GM23338 (cell line): Measurements from ENCODE around the gene POU5F1. TPM values are rescaled to one million over a fixed set of nuclear protein-coding genes. Genes with fewer than 3 reads are reported as not detected.

Source experiments
- ATAC-seq: fragments of 200-7000 bp; cut with Tn5 transposase; 3 replicates; pipeline ENCODE4 v1.9.1; 2020
- DNase-seq: peaks from one replicate; pipeline ENCODE4 v3.0.0-alpha.2; 2015; ENCODE audit warnings: low spot score
- H2AFZ ChIP-seq: fragments of 200-600 bp; sonication (generic); 2 replicates; pipeline ENCODE4 v1.8.0; 2016; ENCODE audit warnings: antibody characterized with exemption, mild to moderate bottlenecking, moderate library complexity
- H3F3A ChIP-seq: fragments of 200-600 bp; sonication (generic); replicated peaks from 2 replicates; pipeline ENCODE4 v1.8.0; 2017; ENCODE audit warnings: antibody characterized with exemption, mixed run types, low read depth
- H3K27ac ChIP-seq: fragments of 200-600 bp; sonication (generic); 2 replicates; pipeline ENCODE4 v1.6.1; 2016; ENCODE audit warnings: low read depth
- H3K27me3 ChIP-seq: fragments of 200-600 bp; sonication (generic); 2 replicates; pipeline ENCODE4 v1.8.0; 2016; ENCODE audit warnings: mild to moderate bottlenecking, mixed run types, moderate library complexity; ENCODE audit not compliant: insufficient read depth
- H3K36me3 ChIP-seq: fragments of 200-600 bp; sonication (generic); 2 replicates; pipeline ENCODE4 v1.8.0; 2016; ENCODE audit warnings: mild to moderate bottlenecking; ENCODE audit not compliant: insufficient read depth
- H3K4me1 ChIP-seq: fragments of 200-600 bp; sonication (generic); 2 replicates; pipeline ENCODE4 v1.8.0; 2016; ENCODE audit warnings: mild to moderate bottlenecking, moderate library complexity; ENCODE audit not compliant: insufficient read depth
- H3K4me2 ChIP-seq: fragments of 200-600 bp; sonication (generic); 2 replicates; pipeline ENCODE4 v1.7.1; 2017; ENCODE audit warnings: mixed run types
- H3K4me3 ChIP-seq: fragments of 200-600 bp; sonication (generic); 2 replicates; pipeline ENCODE4 v1.6.1; 2016; ENCODE audit warnings: mixed run types
- H3K79me2 ChIP-seq: fragments of 200-600 bp; sonication (generic); replicated peaks from 2 replicates; pipeline ENCODE4 v1.8.0; 2017; ENCODE audit warnings: mild to moderate bottlenecking; ENCODE audit not compliant: insufficient read depth
- H3K9me2 ChIP-seq: fragments of 200-600 bp; sonication (generic); 2 replicates; pipeline ENCODE4 v1.8.0; 2017; ENCODE audit not compliant: insufficient read depth
- H4K20me1 ChIP-seq: fragments of 200-600 bp; sonication (generic); replicated peaks from 2 replicates; pipeline ENCODE4 v1.8.0; 2017; ENCODE audit warnings: mild to moderate bottlenecking; ENCODE audit not compliant: insufficient read depth
- H3K27ac Mint-ChIP-seq: 2 replicates; pipeline ENCODE4 v1.8.0; 2020; ENCODE audit warnings: inconsistent platforms, mild to moderate bottlenecking, moderate library complexity, mixed read lengths
- H3K27me3 Mint-ChIP-seq: 3 replicates; pipeline ENCODE4 v1.8.0; 2022; ENCODE audit warnings: low read depth, mild to moderate bottlenecking, moderate library complexity, mixed read lengths, inconsistent platforms; ENCODE audit not compliant: insufficient read depth, poor library complexity
- H3K36me3 Mint-ChIP-seq: 3 replicates; pipeline ENCODE4 v1.8.0; 2021; ENCODE audit warnings: low read depth, mild to moderate bottlenecking, inconsistent platforms, moderate library complexity, mixed read lengths
- H3K4me1 Mint-ChIP-seq: 3 replicates; pipeline ENCODE4 v1.8.0; 2020; ENCODE audit warnings: mild to moderate bottlenecking, inconsistent platforms, mixed read lengths
- H3K4me3 Mint-ChIP-seq: 3 replicates; pipeline ENCODE4 v1.8.0; 2021; ENCODE audit warnings: moderate library complexity, mild to moderate bottlenecking, inconsistent platforms, mixed read lengths
- H3K9me3 Mint-ChIP-seq: 3 replicates; pipeline ENCODE4 v1.8.0; 2020; ENCODE audit warnings: moderate library complexity, mild to moderate bottlenecking, inconsistent platforms, mixed read lengths
- CREB1 ChIP-seq: fragments of 250-450 bp; sonication (Bioruptor Pico); IDR thresholded peaks from 2 replicates; pipeline ENCODE4 v1.5.0; 2020; ENCODE audit warnings: low read depth, mild to moderate bottlenecking, moderate library complexity
- CTCF ChIP-seq, 2 experiments: fragments of 200-600 bp in 1 of 2; sonication (generic) in 1 of 2; conservative IDR thresholded peaks; 2 replicates each; pipeline versions ENCODE4 v1.5.1 to v1.6.1; 2016 to 2017; ENCODE audit warnings: antibody characterized with exemption in 2 of 2, low read depth in 2 of 2, mild to moderate bottlenecking in 2 of 2, moderate library complexity in 1 of 2
- ETS1 ChIP-seq: IDR thresholded peaks from 2 replicates; pipeline ENCODE4 v1.6.1; 2016; ENCODE audit warnings: antibody characterized with exemption
- EZH2 ChIP-seq: fragments of 200-600 bp; sonication (generic); IDR thresholded peaks from one replicate; pipeline ENCODE4 v1.8.0; 2017; ENCODE audit warnings: antibody characterized with exemption, mild to moderate bottlenecking, low read depth; ENCODE audit not compliant: unreplicated experiment
- EZH2phosphoT487 ChIP-seq: fragments of 200-600 bp; sonication (generic); IDR thresholded peaks from one replicate; pipeline ENCODE4 v1.8.1; 2018; ENCODE audit warnings: antibody characterized with exemption; ENCODE audit not compliant: unreplicated experiment
- JUNB ChIP-seq: IDR thresholded peaks from one replicate; pipeline ENCODE4 v1.6.1; 2016; ENCODE audit warnings: antibody characterized with exemption; ENCODE audit not compliant: unreplicated experiment
- NANOG ChIP-seq: IDR thresholded peaks from 2 replicates; pipeline ENCODE4 v1.6.1; 2016; ENCODE audit warnings: antibody characterized with exemption, borderline replicate concordance
- POLR2AphosphoS5 ChIP-seq: IDR thresholded peaks from 2 replicates; pipeline ENCODE4 v1.6.1; 2016; ENCODE audit warnings: antibody characterized with exemption, low read depth
- REST ChIP-seq: IDR thresholded peaks from one replicate; pipeline ENCODE4 v1.6.1; 2018; ENCODE audit warnings: antibody characterized with exemption; ENCODE audit not compliant: unreplicated experiment
- STAT1 ChIP-seq: IDR thresholded peaks from one replicate; pipeline ENCODE4 v1.6.1; 2016; ENCODE audit warnings: antibody characterized with exemption; ENCODE audit not compliant: unreplicated experiment
- ZNF114 ChIP-seq: fragments of 250-450 bp; sonication (Bioruptor Pico); IDR thresholded peaks from 2 replicates; pipeline ENCODE4 v1.5.0; 2020; ENCODE audit warnings: mild to moderate bottlenecking, moderate library complexity
- ZNF331 ChIP-seq: fragments of 250-450 bp; sonication (Bioruptor Pico); IDR thresholded peaks from 2 replicates; pipeline ENCODE4 v1.5.0; 2020; ENCODE audit warnings: low read depth, mild to moderate bottlenecking, moderate library complexity
- polyA plus RNA-seq: library from polyadenylated mRNA; unstranded; fragments of >200 nt; fragmentation: Nextera tagmentation; extraction: Ambion mirVana; gene quantifications from 2 replicates; pipeline ENCODE4 v1.2.1, GENCODE V29; 2016
- total RNA-seq: library from RNA; depleted of rRNA; stranded (reverse); fragments of >200 nt; shearing (Covaris generic); gene quantifications from 2 replicates; pipeline ENCODE4 v1.2.3, GENCODE V29; 2014

Gene POU5F1
- total and polyA plus RNA-seq, 2 experiments from 2014 or later: 1,839 to 3,419 TPM

GRCh38 chr6:31214516-31214915 is 44.0 kb upstream of the POU5F1 start (continued):
- TF ChIP-seq CTCF (conservative IDR thresholded peaks at IDR 0.05; ENCODE audit: low read depth in 2 of 2): no peak

DNA sequence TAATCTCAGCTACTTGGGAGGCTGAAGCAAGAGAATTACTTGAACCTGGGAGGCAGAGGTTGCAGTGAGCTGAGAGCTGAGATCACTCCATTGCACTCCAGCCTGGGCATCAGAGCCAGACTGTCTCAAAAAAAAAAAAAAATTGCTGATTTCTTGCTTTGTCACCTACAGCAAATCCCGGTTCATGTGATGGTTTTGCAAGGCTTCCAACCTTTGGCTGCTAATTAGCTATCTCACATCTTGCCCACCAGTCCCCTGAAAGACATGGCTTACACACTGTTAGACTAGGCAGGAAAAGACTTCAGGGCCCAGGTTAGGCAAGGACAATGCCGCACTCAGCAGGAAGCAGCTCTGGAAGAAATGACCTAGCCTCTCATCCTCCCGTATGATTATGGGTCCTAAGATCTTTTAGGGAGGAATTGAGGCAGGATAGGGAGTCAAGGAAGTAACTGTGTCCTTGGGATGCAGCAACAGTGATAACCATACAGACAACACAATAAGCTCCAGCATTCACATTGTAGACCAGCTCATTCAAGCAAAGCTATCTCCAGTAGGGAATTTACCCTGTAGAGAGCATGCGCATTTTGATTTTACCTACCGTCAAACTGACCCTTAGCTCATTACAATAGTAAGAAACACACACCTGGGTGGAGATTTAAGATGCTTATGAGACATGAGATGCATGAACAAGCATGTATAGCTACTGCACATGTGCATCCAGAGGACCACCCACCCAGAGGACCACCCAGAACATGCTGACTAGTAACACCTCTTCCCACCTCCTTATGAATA is 40.5 kb upstream of the POU5F1 start:
- ATAC-seq (peak; percentile 63), DNase-seq (no peak)
- H3K4me1 Mint-ChIP-seq: peaks cover 17% of the 10 kb centered on the region
- 0 out of 3 replicates have a peak, but pooled peaks cover under 1% of the 10 kb centered on the region for H3K36me3 Mint-ChIP-seq
- Histone ChIP-seq H3F3A (no peaks in the 10 kb centered on the region), H3K4me3 (no peak overlapping the region), H3K9me2 (0 out of 2 replicates have a peak, but pooled peaks cover 3% of the 10 kb centered on the region), H3K79me2 (no peaks in the 10 kb centered on the region), H3K36me3 (0 out of 2 replicates have a peak, but pooled peaks cover under 1% of the 10 kb centered on the region), H3K4me1 (peaks cover 18% of the 10 kb centered on the region), H2AFZ (0 out of 2 replicates have a peak overlapping the region, but pooled peaks have one; percentile 20), H4K20me1 (no peaks in the 10 kb centered on the region), H3K4me2 (peak overlapping the region; percentile 52), H3K27me3 (no peaks in the 10 kb centered on the region), H3K27ac (no peak overlapping the region)
- H3K27me3 Mint-ChIP-seq: no peaks in the 10 kb centered on the region
- no peak overlapping the region for H3K4me3 Mint-ChIP-seq
- H3K9me3 Mint-ChIP-seq: peaks cover 6% of the 10 kb centered on the region
- H3K27ac Mint-ChIP-seq: no peak overlapping the region
- TF ChIP-seq EZH2phosphoT487 (no peak), POLR2AphosphoS5 (no peak), REST (no peak), CREB1 (CRISPR knock-in tag) (no peak), EZH2 (no peak), JUNB (no peak), ZNF331 (CRISPR knock-in tag) (no peak), STAT1 (no peak), CTCF (conservative IDR thresholded peaks at IDR 0.05; ENCODE audit: low read depth in 2 of 2) (no peak), ZNF114 (CRISPR knock-in tag) (no peak), NANOG (no peak), ETS1 (no peak)
